WTC11 (cell line): Measurements from ENCODE around the gene SLCO4A1. TPM values are rescaled to one million over a fixed set of nuclear protein-coding genes. Genes with fewer than 3 reads are reported as not detected.

Experiments
- ATAC-seq: fragments of 200-7000 bp; cut with Tn5 transposase; 2 replicates; pipeline ENCODE4 v1.10.0; 2021; ENCODE audit warnings: mild to moderate bottlenecking, moderate library complexity
- CTCF ChIA-PET: fragments of 300-600 bp; sonication (Branson Sonifier 250); formaldehyde crosslinking; loops from one replicate; lab custom pipeline; 2021; ENCODE audit warnings: antibody characterized with exemption; lab: Charles Lee
- POLR2A ChIA-PET: fragments of 350-600 bp; sonication (Branson Sonifier 250); formaldehyde crosslinking; loops from one replicate; lab custom pipeline; 2021; ENCODE audit warnings: antibody characterized with exemption; lab: Charles Lee
- DNase-seq: peaks from one replicate; pipeline ENCODE4 v3.0.0; 2021; ENCODE audit warnings: low spot score
- H3K27ac Mint-ChIP-seq: 2 replicates; pipeline ENCODE4 v1.8.0; 2021; ENCODE audit warnings: mixed read lengths
- H3K27me3 Mint-ChIP-seq: 2 replicates; pipeline ENCODE4 v1.8.0; 2021; ENCODE audit warnings: low read depth, mild to moderate bottlenecking, moderate library complexity, mixed read lengths
- H3K36me3 Mint-ChIP-seq: 2 replicates; pipeline ENCODE4 v1.8.0; 2021; ENCODE audit warnings: mixed read lengths
- H3K4me1 Mint-ChIP-seq: 2 replicates; pipeline ENCODE4 v1.8.0; 2022; ENCODE audit warnings: mixed read lengths
- H3K4me3 Mint-ChIP-seq: 2 replicates; pipeline ENCODE4 v1.8.0; 2021; ENCODE audit warnings: mild to moderate bottlenecking, moderate library complexity, mixed read lengths
- H3K9me3 Mint-ChIP-seq: 2 replicates; pipeline ENCODE4 v1.8.0; 2021; ENCODE audit warnings: mixed read lengths
- FOXP1 ChIP-seq: sonication (generic); formaldehyde crosslinking; IDR thresholded peaks from 2 replicates; pipeline ENCODE4 v1.8.0; 2022; ENCODE audit warnings: missing genetic modification reagents, mild to moderate bottlenecking, moderate library complexity, borderline replicate concordance
- GTF2I ChIP-seq: fragments of 250-450 bp; sonication (Bioruptor Pico); conservative IDR thresholded peaks from 2 replicates; pipeline ENCODE4 v1.4.0; 2021; ENCODE audit warnings: mild to moderate bottlenecking
- IRF1 ChIP-seq: sonication (generic); formaldehyde crosslinking; IDR thresholded peaks from 2 replicates; pipeline ENCODE4 v1.8.0; 2023; ENCODE audit warnings: missing genetic modification reagents
- MAX ChIP-seq: sonication (generic); formaldehyde crosslinking; IDR thresholded peaks from 2 replicates; pipeline ENCODE4 v1.8.0; 2022; ENCODE audit warnings: mild to moderate bottlenecking, missing genetic modification reagents
- OVOL2 ChIP-seq: fragments of 250-450 bp; sonication (Bioruptor Pico); IDR thresholded peaks from 2 replicates; pipeline ENCODE4 v1.9.0; 2021; ENCODE audit warnings: mild to moderate bottlenecking, borderline replicate concordance
- RELA ChIP-seq: sonication (generic); formaldehyde crosslinking; IDR thresholded peaks from 2 replicates; pipeline ENCODE4 v1.8.1; 2022; ENCODE audit warnings: missing genetic modification reagents, mild to moderate bottlenecking, borderline replicate concordance
- SMAD4 ChIP-seq: sonication (generic); formaldehyde crosslinking; IDR thresholded peaks from 2 replicates; pipeline ENCODE4 v1.8.0; 2022; ENCODE audit warnings: mild to moderate bottlenecking, missing genetic modification reagents
- TCF7 ChIP-seq: sonication (generic); formaldehyde crosslinking; IDR thresholded peaks from 2 replicates; pipeline ENCODE4 v1.8.0; 2022; ENCODE audit warnings: mild to moderate bottlenecking, low read depth, missing genetic modification reagents, moderate library complexity
- USF2 ChIP-seq: sonication (generic); formaldehyde crosslinking; IDR thresholded peaks from 2 replicates; pipeline ENCODE4 v1.8.1; 2023; ENCODE audit warnings: mild to moderate bottlenecking, missing genetic modification reagents, moderate library complexity
- ZNF138 ChIP-seq: sonication (generic); formaldehyde crosslinking; conservative IDR thresholded peaks from 2 replicates; pipeline ENCODE4 v1.8.1; 2022; ENCODE audit warnings: mild to moderate bottlenecking, moderate library complexity, missing genetic modification reagents
- ZNF416 ChIP-seq: fragments of 250-450 bp; sonication (Bioruptor Pico); IDR thresholded peaks from 2 replicates; pipeline ENCODE4 v1.9.0; 2021; ENCODE audit warnings: mild to moderate bottlenecking, inconsistent platforms
- total RNA-seq: library from RNA; stranded (reverse); gene quantifications from 3 replicates; pipeline ENCODE4 v1.2.3, GENCODE V29; 2021
- TF ChIP-seq, protein P1 (sequence below): fragments of 250-450 bp; sonication (Bioruptor Pico); IDR thresholded peaks from 2 replicates; pipeline ENCODE4 v1.9.0; 2021; ENCODE audit warnings: mild to moderate bottlenecking
- TF ChIP-seq, protein P2 (sequence below): sonication (generic); formaldehyde crosslinking; IDR thresholded peaks from 2 replicates; pipeline ENCODE4 v1.8.0; 2023; ENCODE audit warnings: mild to moderate bottlenecking, missing genetic modification reagents
- TF ChIP-seq, protein P3 (sequence below): sonication (generic); formaldehyde crosslinking; conservative IDR thresholded peaks from 2 replicates; pipeline ENCODE4 v1.8.1; 2022; ENCODE audit warnings: mild to moderate bottlenecking, missing genetic modification reagents
- TF ChIP-seq, protein P4 (sequence below): fragments of 250-450 bp; sonication (Bioruptor Pico); IDR thresholded peaks from 2 replicates; pipeline ENCODE4 v2.1.2; 2022; ENCODE audit warnings: mild to moderate bottlenecking, moderate library complexity
- TF ChIP-seq, protein P5 (sequence below): sonication (generic); formaldehyde crosslinking; IDR thresholded peaks from 2 replicates; pipeline ENCODE4 v1.8.0; 2022; ENCODE audit warnings: mild to moderate bottlenecking, missing genetic modification reagents
- TF ChIP-seq, protein P6 (sequence below): fragments of 250-450 bp; sonication (Bioruptor Pico); IDR thresholded peaks from 2 replicates; pipeline ENCODE4 v1.8.0; 2021; ENCODE audit warnings: mild to moderate bottlenecking

Gene SLCO4A1
- total RNA-seq, 1 experiment from 2014 or later: 19.9 TPM

DNA sequence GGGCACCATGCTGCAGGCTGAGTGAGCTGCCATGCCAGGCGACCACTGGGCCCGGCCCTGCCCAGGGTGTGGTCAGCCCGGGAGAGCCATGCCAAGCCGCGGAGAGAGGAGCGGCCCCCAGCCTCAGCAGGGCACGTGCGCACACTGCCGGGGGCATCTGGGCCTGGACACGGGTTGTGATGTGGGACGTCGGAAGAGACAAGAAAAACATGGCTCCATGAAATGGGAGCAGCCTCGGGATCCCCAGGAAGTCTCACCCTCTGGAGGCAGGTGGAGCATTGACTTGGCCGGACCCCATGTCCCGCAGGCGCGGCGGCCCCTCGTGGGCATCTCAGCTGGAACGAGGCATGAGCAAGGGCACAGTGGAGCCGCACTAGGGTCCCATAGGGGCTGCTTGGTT is 16.8 kb upstream of the SLCO4A1 start:
- no peak overlapping the region for H3K27ac Mint-ChIP-seq
- no peaks in the 10 kb centered on the region for H3K27me3 Mint-ChIP-seq
- ChIA-PET POLR2A (no interaction called here), CTCF (interaction anchor here (0.8 to 3.0 kb wide), 2 partner anchors 9 to 125 kb away, joined by 3 to 12 read pairs; no protein-coding TSS in a partner anchor)
- TF ChIP-seq MAX (CRISPR knock-in tag) (no peak), TCF7 (CRISPR knock-in tag) (no peak), OVOL2 (CRISPR knock-in tag) (no peak), USF2 (CRISPR knock-in tag) (no peak), ZNF138 (CRISPR knock-in tag) (no peak), RELA (CRISPR knock-in tag) (no peak), ZNF416 (no peak), SMAD4 (CRISPR knock-in tag) (no peak), GTF2I (CRISPR knock-in tag) (no peak), FOXP1 (CRISPR knock-in tag) (no peak), IRF1 (CRISPR knock-in tag) (no peak)
- TF ChIP-seq, protein P1, sequence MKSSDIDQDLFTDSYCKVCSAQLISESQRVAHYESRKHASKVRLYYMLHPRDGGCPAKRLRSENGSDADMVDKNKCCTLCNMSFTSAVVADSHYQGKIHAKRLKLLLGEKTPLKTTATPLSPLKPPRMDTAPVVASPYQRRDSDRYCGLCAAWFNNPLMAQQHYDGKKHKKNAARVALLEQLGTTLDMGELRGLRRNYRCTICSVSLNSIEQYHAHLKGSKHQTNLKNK (CRISPR knock-in tag): no peak
- TF ChIP-seq, protein P2, sequence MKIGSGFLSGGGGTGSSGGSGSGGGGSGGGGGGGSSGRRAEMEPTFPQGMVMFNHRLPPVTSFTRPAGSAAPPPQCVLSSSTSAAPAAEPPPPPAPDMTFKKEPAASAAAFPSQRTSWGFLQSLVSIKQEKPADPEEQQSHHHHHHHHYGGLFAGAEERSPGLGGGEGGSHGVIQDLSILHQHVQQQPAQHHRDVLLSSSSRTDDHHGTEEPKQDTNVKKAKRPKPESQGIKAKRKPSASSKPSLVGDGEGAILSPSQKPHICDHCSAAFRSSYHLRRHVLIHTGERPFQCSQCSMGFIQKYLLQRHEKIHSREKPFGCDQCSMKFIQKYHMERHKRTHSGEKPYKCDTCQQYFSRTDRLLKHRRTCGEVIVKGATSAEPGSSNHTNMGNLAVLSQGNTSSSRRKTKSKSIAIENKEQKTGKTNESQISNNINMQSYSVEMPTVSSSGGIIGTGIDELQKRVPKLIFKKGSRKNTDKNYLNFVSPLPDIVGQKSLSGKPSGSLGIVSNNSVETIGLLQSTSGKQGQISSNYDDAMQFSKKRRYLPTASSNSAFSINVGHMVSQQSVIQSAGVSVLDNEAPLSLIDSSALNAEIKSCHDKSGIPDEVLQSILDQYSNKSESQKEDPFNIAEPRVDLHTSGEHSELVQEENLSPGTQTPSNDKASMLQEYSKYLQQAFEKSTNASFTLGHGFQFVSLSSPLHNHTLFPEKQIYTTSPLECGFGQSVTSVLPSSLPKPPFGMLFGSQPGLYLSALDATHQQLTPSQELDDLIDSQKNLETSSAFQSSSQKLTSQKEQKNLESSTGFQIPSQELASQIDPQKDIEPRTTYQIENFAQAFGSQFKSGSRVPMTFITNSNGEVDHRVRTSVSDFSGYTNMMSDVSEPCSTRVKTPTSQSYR (CRISPR knock-in tag): no peak
- TF ChIP-seq, protein P3, sequence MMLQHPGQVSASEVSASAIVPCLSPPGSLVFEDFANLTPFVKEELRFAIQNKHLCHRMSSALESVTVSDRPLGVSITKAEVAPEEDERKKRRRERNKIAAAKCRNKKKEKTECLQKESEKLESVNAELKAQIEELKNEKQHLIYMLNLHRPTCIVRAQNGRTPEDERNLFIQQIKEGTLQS (CRISPR knock-in tag): no peak
- TF ChIP-seq, protein P4, sequence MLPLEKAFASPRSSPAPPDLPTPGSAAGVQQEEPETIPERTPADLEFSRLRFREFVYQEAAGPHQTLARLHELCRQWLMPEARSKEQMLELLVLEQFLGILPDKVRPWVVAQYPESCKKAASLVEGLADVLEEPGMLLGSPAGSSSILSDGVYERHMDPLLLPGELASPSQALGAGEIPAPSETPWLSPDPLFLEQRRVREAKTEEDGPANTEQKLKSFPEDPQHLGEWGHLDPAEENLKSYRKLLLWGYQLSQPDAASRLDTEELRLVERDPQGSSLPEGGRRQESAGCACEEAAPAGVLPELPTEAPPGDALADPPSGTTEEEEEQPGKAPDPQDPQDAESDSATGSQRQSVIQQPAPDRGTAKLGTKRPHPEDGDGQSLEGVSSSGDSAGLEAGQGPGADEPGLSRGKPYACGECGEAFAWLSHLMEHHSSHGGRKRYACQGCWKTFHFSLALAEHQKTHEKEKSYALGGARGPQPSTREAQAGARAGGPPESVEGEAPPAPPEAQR (CRISPR knock-in tag): no peak
- TF ChIP-seq, protein P5, sequence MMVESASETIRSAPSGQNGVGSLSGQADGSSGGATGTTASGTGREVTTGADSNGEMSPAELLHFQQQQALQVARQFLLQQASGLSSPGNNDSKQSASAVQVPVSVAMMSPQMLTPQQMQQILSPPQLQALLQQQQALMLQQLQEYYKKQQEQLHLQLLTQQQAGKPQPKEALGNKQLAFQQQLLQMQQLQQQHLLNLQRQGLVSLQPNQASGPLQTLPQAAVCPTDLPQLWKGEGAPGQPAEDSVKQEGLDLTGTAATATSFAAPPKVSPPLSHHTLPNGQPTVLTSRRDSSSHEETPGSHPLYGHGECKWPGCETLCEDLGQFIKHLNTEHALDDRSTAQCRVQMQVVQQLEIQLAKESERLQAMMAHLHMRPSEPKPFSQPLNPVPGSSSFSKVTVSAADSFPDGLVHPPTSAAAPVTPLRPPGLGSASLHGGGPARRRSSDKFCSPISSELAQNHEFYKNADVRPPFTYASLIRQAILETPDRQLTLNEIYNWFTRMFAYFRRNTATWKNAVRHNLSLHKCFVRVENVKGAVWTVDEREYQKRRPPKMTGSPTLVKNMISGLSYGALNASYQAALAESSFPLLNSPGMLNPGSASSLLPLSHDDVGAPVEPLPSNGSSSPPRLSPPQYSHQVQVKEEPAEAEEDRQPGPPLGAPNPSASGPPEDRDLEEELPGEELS: no peak
- TF ChIP-seq, protein P6, sequence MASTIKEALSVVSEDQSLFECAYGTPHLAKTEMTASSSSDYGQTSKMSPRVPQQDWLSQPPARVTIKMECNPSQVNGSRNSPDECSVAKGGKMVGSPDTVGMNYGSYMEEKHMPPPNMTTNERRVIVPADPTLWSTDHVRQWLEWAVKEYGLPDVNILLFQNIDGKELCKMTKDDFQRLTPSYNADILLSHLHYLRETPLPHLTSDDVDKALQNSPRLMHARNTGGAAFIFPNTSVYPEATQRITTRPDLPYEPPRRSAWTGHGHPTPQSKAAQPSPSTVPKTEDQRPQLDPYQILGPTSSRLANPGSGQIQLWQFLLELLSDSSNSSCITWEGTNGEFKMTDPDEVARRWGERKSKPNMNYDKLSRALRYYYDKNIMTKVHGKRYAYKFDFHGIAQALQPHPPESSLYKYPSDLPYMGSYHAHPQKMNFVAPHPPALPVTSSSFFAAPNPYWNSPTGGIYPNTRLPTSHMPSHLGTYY (CRISPR knock-in tag): no peak
- H3K4me1 Mint-ChIP-seq: peaks cover 20% of the 10 kb centered on the region
- DNase-seq (no peak), ATAC-seq (no peak)
- no peaks in the 10 kb centered on the region for H3K36me3 Mint-ChIP-seq
- no peaks in the 10 kb centered on the region for H3K9me3 Mint-ChIP-seq
- H3K4me3 Mint-ChIP-seq: no peak overlapping the region
